ENCODE results near the gene SMARCA1. TPM values are rescaled to one million over a fixed set of nuclear protein-coding genes. Genes with fewer than 3 reads are reported as not detected.

SMARCA1 gene
- total RNA-seq, 2 experiments from 2014 or later = not detected

DNA sequence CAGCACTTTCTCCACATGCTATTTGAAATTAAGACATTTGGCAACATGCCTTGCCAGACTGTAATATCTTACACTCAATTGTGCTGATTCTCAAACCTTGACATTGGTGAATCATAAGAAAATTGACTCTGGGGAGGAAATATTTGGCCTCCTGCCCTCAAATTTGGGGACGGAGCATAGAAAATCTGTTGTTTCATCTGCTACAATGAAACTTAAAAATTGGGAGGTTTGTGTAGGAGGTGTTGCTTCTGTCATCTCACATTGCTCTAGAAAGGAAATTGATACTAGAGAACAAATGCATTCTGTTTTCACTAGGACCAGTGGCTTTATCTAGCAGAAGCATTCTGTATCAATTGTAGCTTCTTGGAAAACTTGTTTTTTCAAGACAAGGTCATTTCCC, 22.1 kb upstream of the SMARCA1 start:
- POLR2A ChIA-PET = no interaction called here
- CTCF ChIA-PET = no interaction called here
- Mint-ChIP-seq H3K36me3 (ENCODE audit: low read depth) (no peaks in the 10 kb centered on the region), H3K4me1 (peaks cover 2% of the 10 kb centered on the region), H3K4me3 (no peak overlapping the region), H3K27me3 (no peaks in the 10 kb centered on the region), H3K27ac (no peak overlapping the region), H3K9me3 (no peaks in the 10 kb centered on the region)
- no peak for DNase-seq

DNA sequence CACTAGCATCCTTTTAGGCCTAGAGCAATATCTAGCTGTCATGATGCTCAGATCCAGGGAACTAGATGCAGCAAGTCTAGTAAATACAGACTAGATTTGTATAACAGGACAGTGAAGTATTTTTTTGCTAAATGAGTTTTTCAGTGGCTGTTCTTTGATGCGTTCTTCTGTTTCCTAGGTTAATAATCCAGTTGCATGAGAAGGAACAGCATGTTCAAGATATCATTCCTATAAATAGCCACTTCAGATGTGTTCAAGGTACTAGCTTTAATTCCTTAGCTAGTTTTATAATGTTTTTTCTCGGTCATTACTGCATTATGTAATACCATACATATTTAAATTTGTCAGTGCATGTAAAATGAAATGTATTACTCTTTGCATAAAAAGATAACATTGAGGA, 21.5 kb upstream of the SMARCA1 start:
- H3K27me3 Mint-ChIP-seq = no peaks in the 10 kb centered on the region
- POLR2A ChIA-PET = no interaction called here
- H3K4me3 Mint-ChIP-seq = no peak overlapping the region
- DNase-seq = no peak
- H3K36me3 Mint-ChIP-seq (ENCODE audit: low read depth) = no peaks in the 10 kb centered on the region
- no peak overlapping the region for H3K27ac Mint-ChIP-seq
- no peaks in the 10 kb centered on the region for H3K9me3 Mint-ChIP-seq
- H3K4me1 Mint-ChIP-seq = peaks cover 2% of the 10 kb centered on the region
- CTCF ChIA-PET = no interaction called here

DNA sequence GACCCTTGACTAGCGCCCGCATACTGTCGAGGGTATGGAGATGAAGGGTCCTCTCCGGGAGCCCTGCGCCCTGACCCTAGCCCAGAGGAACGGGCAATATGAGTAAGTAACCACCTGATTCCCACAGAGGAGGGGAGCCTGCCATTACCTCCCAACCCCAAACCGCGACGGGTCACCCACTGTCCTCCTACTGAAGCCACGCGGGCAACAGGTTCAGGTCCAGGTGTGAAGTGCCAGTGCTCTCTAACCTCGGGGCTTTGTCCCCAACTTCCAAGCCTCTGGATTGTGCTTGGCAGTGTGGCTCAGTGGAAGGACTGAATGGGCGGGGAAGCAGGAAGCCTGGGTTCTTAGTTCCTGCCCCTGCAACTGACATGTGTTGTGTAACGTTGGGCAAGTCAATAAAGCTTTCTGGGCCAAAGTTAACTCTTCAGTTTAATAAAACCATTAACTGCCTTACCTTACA, 17.5 kb upstream of the SMARCA1 start:
- ChIA-PET POLR2A (no interaction called here), CTCF (no interaction called here)
- H3K4me1 Mint-ChIP-seq = peaks cover 2% of the 10 kb centered on the region
- no peaks in the 10 kb centered on the region for H3K9me3 Mint-ChIP-seq
- peak; percentile 15 for DNase-seq
- peak overlapping the region; percentile 47 for H3K4me3 Mint-ChIP-seq
- peaks cover 10% of the 10 kb centered on the region for H3K27me3 Mint-ChIP-seq
- H3K27ac Mint-ChIP-seq = no peak overlapping the region
- H3K36me3 Mint-ChIP-seq (ENCODE audit: low read depth) = no peaks in the 10 kb centered on the region

DNA sequence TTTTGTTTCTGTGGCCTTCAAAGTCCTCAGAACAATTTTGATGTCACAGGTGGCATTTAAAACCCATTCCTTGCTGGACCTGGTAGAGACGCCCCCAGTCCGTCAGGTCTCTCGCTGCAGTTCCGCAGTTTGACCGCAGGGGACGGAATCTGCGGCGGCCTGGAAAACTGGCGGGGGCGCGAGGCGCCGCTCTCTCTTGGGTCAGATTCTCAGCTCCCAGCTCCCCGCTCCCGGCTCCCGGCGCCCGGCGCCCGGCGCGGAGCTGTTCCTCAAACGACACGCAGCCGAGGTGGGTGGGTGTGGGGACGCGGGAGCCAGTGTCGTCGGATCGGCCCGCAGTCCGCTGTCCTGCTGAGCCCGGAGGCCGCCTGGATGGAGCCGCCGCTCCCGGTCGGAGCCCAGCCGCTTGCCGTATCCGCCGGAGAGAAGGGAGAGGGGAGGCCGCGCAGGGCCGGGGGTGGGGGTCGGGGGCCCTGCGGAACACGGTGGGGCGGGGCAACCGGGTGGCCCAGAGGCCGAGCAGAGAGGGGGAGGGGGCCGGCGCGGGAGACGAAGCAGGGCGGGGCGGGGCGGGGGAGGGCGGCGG, 16.9 kb upstream of the SMARCA1 start, which contains the start of gene OCRL:
OCRL (plus strand) TSS at position 192 of the 586 bp plus-strand sequence; CDS start at position 373, 181 bp downstream.
- Mint-ChIP-seq H3K9me3 (no peaks in the 10 kb centered on the region), H3K27ac (no peak within 1 kb of the TSS), H3K36me3 (ENCODE audit: low read depth) (no peaks in the 10 kb centered on the region), H3K4me1 (peaks cover 2% of the 10 kb centered on the region), H3K27me3 (peaks cover 10% of the 10 kb centered on the region), H3K4me3 (peak within 1 kb of the TSS; percentile 66)
- ChIA-PET POLR2A (no interaction called here), CTCF (no interaction called here)
- DNase-seq = peak; percentile 44

DNA sequence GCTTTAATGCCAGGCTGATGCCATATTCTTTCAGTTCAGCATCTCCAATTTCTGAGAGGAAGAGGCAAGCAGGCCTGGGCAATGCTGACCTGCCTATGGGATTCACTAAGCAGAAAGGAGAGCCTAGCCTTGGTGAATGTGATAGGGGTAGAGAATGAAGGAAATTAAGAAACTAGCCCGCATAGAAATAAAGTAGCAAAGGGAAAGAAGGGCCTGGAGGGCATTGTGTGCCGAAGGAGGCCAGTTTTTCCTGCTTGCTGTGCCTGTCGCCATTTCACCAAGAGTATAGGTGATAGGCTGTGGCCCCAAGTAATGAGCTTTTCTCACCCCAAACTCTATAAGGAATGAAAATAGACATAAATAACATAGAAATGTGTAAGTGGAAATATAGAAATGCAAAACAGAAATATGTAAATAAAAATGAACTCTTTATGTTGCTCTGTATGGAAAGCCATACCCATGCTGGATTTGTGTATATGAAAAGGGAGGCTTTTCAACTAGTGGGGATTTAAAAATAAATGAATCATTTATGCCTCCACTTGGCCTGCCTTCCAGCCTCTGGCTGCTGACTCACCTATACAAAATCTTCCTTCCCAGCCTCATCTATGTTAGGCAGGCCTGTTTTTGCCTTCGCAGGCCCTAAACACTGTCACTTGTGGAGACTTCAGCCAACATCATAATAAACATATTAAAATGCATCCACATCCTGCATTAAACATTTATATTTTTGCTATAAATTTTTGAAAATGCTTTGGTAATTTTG, 11.7 kb upstream of the SMARCA1 start:
- Mint-ChIP-seq H3K9me3 (no peaks in the 10 kb centered on the region), H3K4me3 (no peak overlapping the region), H3K27me3 (peaks cover 10% of the 10 kb centered on the region), H3K27ac (no peak overlapping the region), H3K36me3 (ENCODE audit: low read depth) (no peaks in the 10 kb centered on the region), H3K4me1 (no peaks in the 10 kb centered on the region)
- CTCF ChIA-PET = no interaction called here
- POLR2A ChIA-PET = no interaction called here
- DNase-seq = no peak

DNA sequence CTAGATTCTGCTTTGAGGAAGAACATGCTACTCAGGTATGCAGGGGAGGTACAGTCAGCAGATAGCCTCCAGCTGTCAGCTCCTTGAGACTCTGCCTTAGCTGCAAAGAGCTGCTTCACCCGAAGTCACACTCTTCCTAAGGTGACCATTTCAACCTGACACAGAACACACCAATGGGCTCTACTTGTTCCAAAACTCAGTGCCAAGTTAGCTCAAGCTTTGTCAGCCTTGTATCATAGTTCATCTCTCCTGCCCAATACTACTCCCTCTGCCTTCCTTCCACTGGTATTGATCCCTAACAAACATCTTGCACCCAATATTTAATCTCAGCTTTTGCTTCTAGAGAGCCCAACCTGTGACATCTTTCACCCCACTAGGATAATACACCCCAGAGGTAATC, 7.8 kb upstream of the SMARCA1 start:
- H3K36me3 Mint-ChIP-seq (ENCODE audit: low read depth) = no peaks in the 10 kb centered on the region
- no peak for DNase-seq
- H3K4me3 Mint-ChIP-seq = no peak overlapping the region
- POLR2A ChIA-PET = no interaction called here
- H3K9me3 Mint-ChIP-seq = no peaks in the 10 kb centered on the region
- H3K4me1 Mint-ChIP-seq = no peaks in the 10 kb centered on the region
- CTCF ChIA-PET = no interaction called here
- no peak overlapping the region for H3K27ac Mint-ChIP-seq
- H3K27me3 Mint-ChIP-seq = no peaks in the 10 kb centered on the region

DNA sequence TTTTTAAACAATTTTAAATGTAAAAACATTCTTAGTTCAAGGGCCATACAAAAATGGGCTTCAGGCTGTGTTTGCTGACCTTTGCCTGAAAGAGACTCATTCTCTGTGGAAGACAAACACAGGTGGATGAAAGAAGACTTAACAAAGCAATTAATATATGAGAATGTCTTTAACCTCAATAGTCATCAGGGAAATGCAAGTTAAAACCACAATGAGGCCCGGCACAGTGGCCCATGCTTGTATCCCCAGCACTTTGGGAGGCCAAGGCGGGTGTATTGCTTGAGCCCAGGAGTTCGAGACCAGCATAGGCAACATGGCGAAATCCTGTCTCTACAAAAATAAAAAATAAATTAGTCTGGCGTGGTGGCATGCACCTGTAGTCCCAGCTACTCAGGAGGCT, 7.1 kb upstream of the SMARCA1 start:
- H3K36me3 Mint-ChIP-seq (ENCODE audit: low read depth) = no peaks in the 10 kb centered on the region
- ChIA-PET POLR2A (no interaction called here), CTCF (no interaction called here)
- no peak overlapping the region for H3K27ac Mint-ChIP-seq
- no peak overlapping the region for H3K4me3 Mint-ChIP-seq
- no peaks in the 10 kb centered on the region for H3K4me1 Mint-ChIP-seq
- H3K9me3 Mint-ChIP-seq = no peaks in the 10 kb centered on the region
- no peak for DNase-seq
- H3K27me3 Mint-ChIP-seq = peaks cover under 1% of the 10 kb centered on the region

DNA sequence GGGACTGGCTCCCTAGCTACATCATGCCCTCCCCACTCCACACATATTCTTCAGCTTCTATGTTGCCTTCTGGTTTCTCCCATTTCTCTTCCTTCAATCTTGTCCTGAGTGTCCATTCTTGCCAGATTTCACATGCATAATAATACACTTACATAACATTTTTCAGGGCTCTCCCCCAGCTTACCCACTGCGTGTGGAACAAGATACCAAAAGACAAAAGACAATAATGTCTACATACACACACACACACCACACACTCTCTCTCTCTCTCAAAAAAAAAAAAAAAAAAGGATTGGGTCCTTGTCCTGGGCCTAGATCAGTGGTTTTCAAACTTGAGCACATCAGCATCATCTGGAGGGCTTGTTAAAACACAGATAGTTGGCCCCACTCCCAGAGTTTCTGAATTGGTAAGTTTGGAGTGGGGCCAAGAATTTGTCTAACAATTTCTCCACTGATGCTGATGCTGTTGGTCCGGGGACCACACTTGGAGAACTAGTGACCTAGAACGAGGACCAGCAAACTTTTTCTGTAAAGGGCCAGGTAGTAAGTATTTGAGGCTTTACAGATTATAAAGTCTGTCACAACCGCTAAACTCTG, 6.5 kb upstream of the SMARCA1 start:
- H3K27ac Mint-ChIP-seq = no peak overlapping the region
- H3K4me3 Mint-ChIP-seq = no peak overlapping the region
- H3K9me3 Mint-ChIP-seq = no peaks in the 10 kb centered on the region
- H3K36me3 Mint-ChIP-seq (ENCODE audit: low read depth) = no peaks in the 10 kb centered on the region
- POLR2A ChIA-PET = no interaction called here
- H3K27me3 Mint-ChIP-seq = peaks cover 7% of the 10 kb centered on the region
- CTCF ChIA-PET = no interaction called here
- DNase-seq = no peak
- no peaks in the 10 kb centered on the region for H3K4me1 Mint-ChIP-seq

DNA sequence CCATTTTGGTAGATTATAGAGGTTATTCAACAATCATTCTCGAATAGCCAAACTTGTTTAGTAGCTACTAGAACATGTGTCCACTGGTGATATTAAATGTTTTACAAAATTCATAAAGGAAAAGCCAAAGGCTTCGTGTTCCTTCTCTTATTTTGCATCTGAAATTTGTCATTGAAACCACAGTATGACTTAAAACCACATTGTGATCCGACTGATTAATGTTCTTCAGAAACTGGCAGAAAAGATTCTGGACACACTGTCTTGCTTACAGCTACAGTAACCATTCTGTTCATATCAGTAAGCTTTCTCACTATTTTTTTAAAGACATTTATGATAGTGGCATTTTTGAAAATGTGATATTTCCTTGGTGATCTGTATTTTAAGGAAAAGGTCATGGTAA, 2.6 kb upstream of the SMARCA1 start:
- H3K27ac Mint-ChIP-seq = no peak overlapping the region
- no peak for DNase-seq
- ChIA-PET CTCF (no interaction called here), POLR2A (no interaction called here)
- H3K36me3 Mint-ChIP-seq (ENCODE audit: low read depth) = no peaks in the 10 kb centered on the region
- no peaks in the 10 kb centered on the region for H3K9me3 Mint-ChIP-seq
- H3K27me3 Mint-ChIP-seq = peaks cover 24% of the 10 kb centered on the region
- peaks cover 5% of the 10 kb centered on the region for H3K4me1 Mint-ChIP-seq
- no peak overlapping the region for H3K4me3 Mint-ChIP-seq

DNA sequence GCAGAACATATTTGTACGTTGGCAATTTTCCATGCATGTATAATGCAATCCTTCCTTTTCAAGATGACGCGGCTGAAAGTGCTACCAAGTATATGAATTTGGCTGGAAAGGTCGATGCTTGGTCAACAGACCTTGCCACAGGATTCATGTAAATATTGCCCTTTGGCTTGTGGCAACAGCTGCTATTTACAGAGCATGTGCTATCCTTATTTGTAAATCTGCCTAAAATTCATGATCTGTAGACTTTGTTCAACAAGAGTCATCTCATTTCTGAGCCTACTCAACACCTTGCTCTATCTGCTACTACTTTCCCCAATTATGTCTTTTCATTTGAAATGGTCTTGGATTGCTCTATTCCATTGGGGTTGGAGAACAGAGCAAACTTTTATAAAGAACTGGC, 1.9 kb upstream of the SMARCA1 start:
- H3K9me3 Mint-ChIP-seq = no peaks in the 10 kb centered on the region
- POLR2A ChIA-PET = no interaction called here
- H3K4me3 Mint-ChIP-seq = no peak overlapping the region
- H3K27ac Mint-ChIP-seq = no peak overlapping the region
- no peaks in the 10 kb centered on the region for H3K36me3 Mint-ChIP-seq (ENCODE audit: low read depth)
- peaks cover 25% of the 10 kb centered on the region for H3K27me3 Mint-ChIP-seq
- DNase-seq = no peak
- peaks cover 5% of the 10 kb centered on the region for H3K4me1 Mint-ChIP-seq
- CTCF ChIA-PET = interaction anchor here (0.5 kb wide), 1 partner anchor 14 kb away, joined by 3 read pairs; no protein-coding TSS in a partner anchor

DNA sequence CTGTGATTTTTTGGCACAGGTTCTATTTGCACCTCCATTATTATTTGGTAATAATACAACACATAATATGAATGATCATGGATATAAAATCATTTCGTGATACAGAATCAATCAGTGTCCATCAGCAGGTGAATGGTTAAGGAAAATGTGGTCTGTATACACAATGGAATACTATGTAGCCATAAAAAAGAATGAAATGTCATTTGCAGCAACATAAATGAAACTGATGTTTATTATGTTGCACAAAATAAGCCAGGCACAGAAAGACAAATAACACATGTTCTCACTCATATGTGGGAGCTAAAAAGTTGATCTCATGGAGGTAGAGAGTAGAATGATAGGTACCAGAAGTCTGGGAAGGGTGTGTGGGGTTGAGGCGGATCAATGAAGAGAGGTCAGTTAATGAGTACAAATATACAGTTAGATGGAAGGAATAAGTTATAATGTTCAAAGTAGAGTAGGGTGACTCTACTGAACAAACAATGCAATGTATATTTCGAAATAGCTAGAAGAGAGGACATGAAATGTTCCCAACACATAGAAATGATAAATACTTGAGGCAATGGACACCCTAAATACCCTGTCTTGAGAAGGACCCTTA, 1.1 kb upstream of the SMARCA1 start:
- Mint-ChIP-seq H3K36me3 (ENCODE audit: low read depth) (no peaks in the 10 kb centered on the region), H3K27me3 (peaks cover 27% of the 10 kb centered on the region), H3K4me3 (peak overlapping the region; percentile 53), H3K27ac (no peak overlapping the region), H3K4me1 (peaks cover 5% of the 10 kb centered on the region), H3K9me3 (no peaks in the 10 kb centered on the region)
- CTCF ChIA-PET = interaction anchor here (0.5 kb wide), 1 partner anchor 14 kb away, joined by 3 read pairs; no protein-coding TSS in a partner anchor
- no peak for DNase-seq
- POLR2A ChIA-PET = no interaction called here

DNA sequence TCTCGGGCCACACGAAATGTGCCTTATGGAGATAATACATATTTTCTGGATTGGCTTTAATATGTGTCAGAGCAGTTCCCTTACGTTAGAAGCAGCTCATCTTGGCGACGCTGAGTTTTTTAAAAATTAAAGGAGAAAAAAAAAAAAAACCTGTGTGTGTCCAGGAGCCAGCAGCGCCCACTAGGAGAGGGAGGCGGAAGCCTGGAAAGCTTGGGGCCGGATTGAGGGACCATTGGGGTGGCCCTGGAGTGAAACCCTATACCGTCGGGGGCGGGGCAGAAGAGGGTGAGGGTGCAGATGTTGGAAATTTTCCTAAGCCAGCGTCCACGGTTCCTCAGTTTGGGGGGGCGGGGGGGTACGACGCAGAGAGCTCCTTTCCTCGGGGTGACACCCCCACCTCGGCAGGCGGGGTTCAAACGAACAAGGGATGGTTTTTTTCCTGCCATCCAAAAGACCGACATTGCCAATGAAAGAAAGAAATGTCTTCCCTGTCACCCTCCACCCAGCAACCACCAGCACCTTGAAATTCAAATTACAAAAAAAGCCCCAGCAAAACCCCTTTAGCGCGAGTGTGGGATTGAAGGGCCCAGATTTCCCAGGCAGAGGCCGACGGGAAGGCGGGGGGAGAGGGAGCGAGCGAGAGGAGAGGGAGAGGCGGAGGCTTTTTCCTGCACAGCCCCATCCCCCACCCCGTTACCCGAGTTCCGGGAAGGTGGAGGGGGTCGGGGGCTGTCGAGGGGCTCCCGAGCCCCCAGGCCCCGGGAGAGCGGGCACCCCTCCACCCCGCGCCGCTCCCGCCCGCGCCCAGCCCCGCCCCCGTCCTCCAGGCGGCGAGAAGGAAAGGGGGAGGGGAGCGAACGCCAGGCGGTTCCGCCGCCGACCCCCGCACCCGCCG, 859 bp downstream of the SMARCA1 start:
- ChIA-PET CTCF (no interaction called here), POLR2A (no interaction called here)
- no peak overlapping the region for H3K27ac Mint-ChIP-seq
- no peaks in the 10 kb centered on the region for H3K36me3 Mint-ChIP-seq (ENCODE audit: low read depth)
- H3K4me3 Mint-ChIP-seq = peak overlapping the region; percentile 57
- DNase-seq = no peak
- peaks cover 30% of the 10 kb centered on the region for H3K27me3 Mint-ChIP-seq
- H3K9me3 Mint-ChIP-seq = no peaks in the 10 kb centered on the region
- H3K4me1 Mint-ChIP-seq = peaks cover 5% of the 10 kb centered on the region

DNA sequence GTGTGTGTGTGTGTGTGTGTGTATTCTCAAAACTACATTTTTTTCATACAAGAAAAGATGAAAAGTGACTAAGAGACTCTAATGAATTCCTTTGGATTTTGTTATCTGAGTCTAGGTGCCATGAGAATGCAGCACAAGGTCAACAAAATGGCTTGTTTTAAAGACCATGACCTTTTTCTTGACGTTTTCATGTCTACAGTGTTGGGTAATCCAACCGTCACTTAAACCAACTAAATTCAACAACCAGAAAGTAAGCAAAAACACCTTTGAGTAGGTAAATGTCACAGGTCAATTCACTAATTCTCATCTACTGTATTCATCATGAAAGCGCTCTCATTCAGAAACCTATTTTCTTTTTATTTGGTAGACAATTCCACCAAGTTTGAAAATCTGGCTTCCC, 3.1 kb downstream of the SMARCA1 start:
- H3K4me1 Mint-ChIP-seq = peaks cover 5% of the 10 kb centered on the region
- ChIA-PET POLR2A (no interaction called here), CTCF (no interaction called here)
- DNase-seq = no peak
- H3K36me3 Mint-ChIP-seq (ENCODE audit: low read depth) = no peaks in the 10 kb centered on the region
- no peak overlapping the region for H3K4me3 Mint-ChIP-seq
- H3K27ac Mint-ChIP-seq = no peak overlapping the region
- H3K9me3 Mint-ChIP-seq = no peaks in the 10 kb centered on the region
- peaks cover 30% of the 10 kb centered on the region for H3K27me3 Mint-ChIP-seq
